Stimulated activated CD4-positive, alpha-beta T cell treated with anti-CD3 and anti-CD28 coated beads, Interleukin-15, amount 100 ng/mL, for 1 hour (primary cell): Measurements from ENCODE around the gene CTRB1.
"Not testable (repeated sequence)": the region's sequence is repeated elsewhere in the genome, so short reads cannot be mapped to it uniquely, and the experiment has no call there.

ENCODE experiments used
- DNase-seq, 2 donors: peaks; one replicate each; pipeline ENCODE4 v3.0.0-alpha.2; 2020; ENCODE audit warnings: low read depth in 1 of 2, low spot score in 1 of 2

The CTRB1 gene

DNA sequence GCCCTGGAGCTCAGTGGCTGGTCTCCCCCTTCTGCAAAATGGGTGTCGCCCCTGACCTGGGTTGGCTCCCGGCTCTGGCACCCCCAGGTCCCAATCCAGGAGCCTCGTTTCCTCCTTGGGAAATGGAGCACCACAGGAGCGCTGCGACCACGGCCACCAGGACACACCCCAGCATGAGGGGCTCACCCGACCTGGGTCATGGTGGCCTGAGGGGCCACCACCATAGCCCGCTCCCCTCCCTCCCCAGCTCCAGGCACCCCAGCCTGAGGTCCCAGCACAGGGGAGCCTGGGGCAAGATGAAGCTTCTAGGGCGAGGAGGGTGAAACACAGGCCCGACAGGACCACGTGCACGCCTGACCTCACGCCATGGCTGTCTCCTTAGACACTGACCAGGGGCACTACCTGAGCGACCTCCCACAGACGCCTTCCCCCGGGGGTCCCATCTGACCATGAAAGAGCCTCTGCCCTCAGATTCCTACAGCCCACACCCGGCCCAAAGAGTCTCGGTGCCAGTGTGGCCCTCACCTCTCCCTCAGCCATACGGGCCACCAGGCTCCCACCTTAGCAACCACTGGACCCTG lies 20.8 kb downstream of the CTRB1 start:
- DNase-seq, result no peak

DNA sequence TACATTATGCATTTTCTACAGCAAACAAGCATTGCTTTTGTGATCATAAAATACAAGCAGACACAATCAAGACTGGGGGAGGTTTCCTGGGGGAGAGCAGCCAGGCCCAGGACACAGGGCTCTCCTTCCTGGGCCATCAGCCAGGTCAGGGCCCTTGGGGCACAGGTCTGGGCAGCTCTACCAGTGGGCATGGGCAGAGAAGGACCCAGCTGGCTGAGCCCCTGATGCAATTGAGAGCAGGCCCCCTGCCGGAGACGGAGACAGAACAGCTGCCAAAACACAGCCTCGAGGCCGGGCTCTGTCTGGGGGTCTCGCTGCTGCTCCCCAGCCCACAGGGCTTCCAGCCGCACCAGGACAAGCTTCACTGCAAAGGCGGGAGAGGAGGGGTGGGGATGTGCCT lies 21.8 kb downstream of the CTRB1 start:
- not testable (repeated sequence) for DNase-seq

DNA sequence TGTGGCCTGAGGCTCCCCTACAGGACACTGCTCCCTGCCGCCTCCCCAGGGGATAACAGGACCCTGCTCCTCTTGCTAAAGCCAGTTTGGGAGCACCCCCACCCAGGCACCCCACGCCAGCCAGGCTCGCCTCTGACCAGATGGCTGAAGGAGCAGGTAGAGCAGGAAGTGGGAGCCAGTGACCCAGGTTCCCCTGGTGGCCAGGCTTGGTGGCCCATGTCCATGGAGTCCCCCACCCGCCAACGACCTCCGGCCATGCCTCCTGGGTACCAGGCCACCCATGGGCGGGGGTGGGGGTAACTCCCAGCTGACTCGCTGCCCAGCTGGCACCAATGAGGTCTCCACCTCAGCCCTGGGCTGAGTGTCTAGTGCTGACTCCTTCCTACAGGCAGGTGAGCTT lies 22.6 kb downstream of the CTRB1 start:
- DNase-seq, result no peak

DNA sequence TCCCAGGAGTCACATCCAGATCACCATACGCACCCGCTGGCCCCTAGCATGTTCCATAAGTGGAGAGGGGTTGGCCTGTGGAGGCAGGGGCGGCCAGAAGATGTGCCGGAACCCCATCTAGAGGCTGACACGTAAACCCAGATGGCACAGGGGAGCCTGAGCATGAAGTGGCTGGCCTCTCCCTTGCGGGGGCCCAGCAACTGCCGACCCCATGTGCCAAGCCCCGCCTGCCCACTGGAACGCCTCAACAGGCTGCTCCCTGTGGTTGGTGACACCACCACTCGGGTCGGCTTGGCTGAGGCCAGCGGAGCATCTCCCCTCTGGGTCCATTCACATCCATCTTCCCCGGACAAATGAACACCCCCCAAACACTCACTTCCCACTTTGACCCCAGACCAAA lies 23.2 kb downstream of the CTRB1 start:
- no peak for DNase-seq

DNA sequence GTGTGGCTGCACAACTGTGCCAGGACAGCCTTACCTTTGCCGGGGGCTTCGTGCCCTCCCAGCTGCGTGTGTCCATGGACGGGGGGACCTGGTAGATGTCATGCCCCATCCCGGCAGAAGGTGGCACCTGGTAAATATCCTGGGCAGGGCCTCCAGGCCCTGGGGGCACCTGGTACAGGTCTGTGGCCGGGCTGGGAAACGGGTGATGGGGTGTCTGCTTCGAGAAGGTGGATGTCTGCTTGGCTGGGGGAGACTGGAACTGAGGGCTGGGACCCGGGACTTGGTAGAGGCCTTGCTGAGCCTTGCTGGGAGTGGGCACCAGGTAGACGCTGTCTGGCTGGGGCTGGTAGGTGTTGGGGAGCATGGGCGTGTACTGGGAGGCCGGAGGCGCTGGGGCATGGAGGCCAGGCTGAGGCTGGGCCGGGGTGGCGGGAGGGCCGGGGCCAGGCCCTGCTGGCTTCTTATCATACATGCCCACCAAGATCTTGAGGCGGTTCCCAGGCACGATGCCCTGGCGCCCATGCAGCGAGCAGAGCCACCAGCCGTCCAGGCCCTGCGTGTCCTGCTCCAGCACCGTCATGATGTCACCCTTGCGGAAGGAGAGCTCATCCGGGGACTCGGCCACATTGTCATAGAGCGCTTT lies 23.8 kb downstream of the CTRB1 start:
- not testable (repeated sequence) for DNase-seq

DNA sequence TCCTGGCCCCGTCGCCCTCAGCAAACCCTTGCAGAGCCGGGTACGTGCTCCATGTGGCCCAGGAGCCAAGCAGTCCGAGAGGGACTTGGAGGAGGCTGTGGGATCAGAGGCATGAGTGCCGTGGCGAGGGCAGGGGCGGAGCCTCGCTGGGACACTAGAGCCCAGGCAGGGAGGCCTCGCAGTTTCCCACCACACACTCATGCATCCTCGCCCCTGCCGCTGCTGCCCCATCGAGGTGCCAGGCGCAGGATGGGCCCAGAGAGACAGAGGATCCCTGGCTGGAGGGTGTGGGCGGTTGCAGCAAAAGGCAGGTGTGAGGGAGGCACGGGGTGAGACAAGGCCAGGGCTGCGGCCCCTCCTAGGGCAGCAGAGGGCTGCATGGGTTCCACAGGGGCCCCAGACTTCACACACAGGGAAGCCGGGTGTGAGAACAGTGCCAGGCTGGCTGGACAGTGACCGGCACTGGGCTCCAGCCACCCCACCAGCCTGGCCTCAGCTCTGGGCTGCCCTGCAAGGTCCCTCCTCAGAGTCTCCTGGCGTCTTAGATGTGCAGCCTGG lies 25.0 kb downstream of the CTRB1 start:
- no peak for DNase-seq

DNA sequence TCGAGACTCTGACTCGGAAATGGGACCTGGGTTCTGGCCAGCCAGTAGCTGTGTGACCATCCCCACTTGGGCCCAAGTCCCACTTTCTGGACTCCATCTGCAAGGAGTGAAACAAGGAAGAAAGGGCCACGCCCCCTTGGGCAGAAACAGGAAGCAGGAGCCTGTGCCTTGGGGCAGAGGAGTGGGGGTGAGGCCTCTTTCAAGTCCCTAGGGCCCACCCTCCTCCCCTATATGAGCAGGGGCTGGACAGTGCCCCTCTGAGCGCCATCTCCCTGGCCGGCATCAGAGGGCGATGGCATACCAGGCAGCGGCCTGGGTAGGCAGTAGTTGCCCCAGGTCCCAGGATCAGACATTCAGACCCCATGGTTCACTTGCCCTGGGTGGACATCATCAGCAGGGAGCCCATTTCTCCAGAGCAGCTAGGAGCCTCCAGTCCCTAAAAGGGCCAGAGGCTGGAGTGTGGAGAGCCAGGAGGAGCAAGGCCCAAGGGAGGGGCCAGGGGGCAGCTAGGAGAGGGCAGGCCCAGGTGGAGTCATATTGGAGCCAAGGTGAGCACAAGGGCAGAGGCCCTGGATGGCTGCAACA lies 25.5 kb downstream of the CTRB1 start:
- DNase-seq, result no peak

DNA sequence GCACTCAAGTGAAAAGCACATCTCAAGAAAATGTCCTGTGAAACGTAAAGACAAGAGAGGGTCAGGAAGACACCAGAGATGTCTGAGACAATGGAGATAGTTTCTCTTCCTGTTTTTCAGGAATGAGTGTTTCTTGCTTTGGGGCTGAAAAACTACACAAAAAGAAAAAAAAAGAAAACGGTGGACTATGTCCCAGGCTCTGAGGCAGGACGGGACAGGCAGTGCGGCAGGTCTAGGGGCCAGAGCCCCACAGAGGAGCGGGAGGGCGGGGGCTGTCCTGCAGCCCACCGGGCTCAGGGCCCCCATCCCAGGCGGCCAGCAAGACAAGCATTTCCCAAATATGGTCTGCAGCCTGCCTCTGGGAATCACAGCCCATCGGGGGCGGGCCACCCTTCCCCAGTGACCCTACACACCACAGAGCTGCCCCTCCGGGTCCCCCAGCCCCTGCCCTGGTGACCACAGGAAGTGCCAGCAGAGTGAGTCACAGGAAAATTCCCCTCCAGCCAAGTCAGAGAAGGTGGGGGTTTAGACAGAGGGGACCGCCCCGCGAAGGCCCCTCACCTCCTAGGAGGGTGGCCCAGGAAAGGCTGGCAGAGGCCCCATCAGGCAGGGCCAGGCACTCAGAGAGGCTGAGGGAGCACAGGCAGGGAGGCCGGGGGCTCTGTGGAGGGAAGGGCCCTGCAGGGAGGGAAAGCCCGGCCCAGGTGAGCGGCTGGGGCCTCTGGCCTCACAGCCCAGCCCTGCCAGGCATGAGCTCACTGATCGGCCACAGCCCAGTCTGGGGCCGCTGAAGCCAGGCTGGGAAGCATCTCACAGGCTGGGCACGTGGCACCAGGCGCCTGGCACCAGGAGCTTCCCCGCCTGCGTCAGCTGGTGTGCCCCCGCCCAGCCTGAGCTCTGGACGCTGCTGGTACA lies 26.3 kb downstream of the CTRB1 start:
- DNase-seq, result no peak

DNA sequence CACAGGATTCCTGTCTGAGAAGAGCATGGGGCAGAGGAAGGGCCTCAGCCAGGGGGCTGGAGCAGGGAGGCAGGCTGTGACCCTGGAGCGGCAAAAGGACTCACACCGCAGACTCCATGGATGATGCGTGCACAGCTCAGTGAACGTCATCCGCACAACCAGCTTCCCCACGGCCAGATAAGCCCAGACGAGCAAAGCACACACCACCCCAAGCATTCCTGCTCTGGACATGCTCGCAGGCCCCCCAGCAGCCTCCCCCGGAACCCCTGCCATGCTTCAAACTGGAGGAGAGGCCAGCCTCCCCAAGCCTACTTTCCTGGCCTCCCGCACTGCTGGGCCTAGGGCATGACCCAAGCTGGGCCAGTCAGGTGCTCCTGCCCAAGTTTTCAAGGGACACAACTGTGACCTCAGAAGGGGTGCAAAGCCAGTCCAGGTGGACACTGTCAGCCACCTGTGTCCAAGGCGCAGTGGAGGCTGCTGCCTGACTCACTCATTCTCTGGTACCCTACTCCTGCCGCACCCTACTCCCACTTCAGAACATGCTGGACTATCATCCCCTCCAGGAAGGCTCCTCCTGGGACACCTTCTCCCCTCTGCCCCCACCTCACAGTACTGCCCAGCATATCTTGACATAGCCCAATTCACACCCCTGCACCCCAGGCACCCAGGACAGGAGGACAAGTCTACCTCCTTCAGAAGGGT lies 27.9 kb downstream of the CTRB1 start:
- no peak for DNase-seq

DNA sequence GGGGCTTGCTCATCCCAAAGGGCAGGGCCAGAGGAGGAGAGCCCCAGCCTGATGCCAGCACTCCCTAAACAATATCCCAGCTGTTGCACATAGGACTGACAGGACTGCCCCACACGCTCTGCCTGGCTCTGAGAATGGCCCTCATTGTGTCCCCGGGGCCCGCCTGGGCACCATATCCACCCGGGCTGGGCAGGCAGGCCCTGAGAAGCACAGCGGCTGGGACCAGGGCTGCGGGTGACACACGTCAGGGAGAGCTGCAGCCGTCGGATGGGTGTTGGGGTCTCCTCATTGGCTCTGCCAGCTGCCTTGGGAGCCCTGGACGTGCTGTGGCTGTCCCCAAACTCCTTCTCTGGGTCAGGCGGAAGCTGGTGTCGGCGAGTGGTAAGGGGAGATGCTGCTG lies 28.5 kb downstream of the CTRB1 start:
- no peak for DNase-seq

DNA sequence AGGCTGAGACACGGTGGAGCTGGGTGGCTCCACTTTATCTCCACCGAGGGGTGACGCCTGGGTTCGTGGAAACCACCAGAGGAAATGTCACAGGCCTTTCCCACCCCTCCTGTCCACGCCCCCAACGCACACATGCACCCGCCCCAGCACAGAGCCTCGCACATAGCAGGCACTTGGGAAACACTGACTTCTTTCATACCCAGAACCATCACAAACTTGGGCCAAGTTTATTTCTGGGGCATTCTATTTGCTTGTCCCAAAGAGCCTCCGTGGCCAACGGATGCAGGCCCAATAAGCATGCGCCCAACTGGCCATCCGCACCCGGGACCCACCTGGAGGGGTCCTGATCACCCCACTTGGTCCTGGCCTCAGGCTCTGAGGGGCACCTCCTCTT lies 29.4 kb downstream of the CTRB1 start:
- no peak for DNase-seq

DNA sequence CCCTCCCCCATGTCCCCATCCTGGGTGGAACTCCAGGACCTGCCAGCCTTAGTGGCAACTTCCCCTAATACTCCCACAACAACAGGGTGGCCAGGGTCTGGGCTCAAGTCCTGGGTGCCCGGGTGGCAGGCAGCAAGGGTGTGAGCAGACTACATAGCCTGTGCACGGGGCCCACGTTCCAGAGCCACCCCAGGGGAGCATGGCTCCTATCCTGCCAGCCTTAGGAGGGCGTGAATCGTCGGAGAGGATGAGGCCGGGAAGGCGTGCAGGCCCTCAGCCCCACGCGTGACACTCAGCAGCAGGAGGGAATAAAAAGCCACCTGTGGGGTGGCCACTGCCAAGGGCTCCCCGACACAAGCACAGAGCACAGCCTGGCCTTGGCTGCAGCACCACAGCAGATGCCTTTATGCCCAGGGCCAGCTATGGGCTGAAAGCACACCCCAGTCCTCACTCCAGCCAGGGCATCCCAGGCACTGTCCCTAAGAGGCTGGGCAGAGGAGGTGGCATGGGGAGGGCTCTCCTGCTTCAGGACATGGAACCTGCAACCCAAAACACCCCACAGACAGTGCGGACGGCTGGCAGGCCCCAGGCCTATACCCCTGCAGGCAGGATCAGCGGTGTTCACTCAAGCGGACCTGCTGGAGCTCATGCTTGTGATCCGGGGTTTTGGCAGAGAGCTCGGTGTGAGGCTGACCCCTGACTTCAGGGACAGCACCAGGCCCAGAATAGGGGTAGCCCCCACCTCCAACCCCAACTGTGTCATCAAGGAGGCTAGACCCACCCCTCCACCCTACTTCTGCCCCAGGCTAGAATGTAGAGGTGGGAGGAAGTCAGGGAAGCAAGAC lies 30.0 kb downstream of the CTRB1 start:
- no peak for DNase-seq

DNA sequence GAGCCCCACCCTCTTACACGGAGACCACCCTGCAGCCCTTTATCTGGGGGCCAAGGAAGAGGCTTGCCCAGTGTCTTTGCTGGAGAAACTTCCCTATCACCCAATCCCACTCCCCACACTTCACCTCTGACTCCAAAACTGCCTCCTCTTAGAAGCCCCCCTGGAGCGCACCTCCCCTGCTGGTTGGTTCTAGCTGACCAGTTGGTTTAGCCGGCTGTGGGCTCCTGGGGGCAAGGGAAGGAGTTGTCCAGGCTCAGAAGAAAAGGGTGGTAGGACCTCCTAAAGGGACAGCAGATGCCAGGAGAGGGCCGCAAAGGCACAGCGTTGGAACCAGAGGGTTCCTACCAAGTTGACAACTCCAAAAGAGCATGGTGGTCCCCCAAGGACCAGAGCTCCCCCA lies 30.7 kb downstream of the CTRB1 start:
- DNase-seq, result no peak

DNA sequence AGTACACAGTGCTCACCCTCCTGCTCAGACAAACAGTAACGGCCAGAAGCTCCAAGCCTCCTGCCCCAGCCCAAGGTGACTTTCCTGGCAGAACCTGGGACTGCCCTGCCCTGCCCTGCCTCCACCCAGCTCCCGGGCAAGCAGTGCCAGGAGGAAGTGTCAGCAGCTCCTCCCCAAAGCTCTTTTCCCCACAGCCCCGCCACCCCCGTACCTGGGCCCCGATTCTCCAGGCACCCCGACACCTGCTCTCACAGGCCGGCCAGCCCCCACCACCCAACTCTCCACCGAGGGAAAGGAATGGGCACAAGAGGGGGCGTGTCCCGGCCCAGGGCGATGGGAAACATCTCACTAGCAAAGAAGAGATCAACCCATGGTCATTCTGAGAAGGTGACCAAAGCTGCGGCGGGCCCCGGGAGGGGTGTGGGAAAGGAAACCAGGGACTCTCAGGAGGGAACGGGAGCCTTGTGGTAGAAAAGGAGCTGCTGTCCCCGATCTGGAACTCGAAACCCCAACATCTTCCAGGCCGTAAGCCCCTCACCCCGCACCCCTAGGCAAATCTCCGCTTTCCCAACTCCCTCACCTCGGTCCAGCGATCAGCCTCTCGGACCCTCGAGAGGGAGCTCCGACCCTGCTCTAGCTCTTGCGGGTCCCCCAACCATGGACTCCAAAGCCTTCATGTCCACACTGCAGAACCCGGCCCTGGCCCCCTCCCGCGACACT lies 31.5 kb downstream of the CTRB1 start:
- DNase-seq, result no peak

DNA sequence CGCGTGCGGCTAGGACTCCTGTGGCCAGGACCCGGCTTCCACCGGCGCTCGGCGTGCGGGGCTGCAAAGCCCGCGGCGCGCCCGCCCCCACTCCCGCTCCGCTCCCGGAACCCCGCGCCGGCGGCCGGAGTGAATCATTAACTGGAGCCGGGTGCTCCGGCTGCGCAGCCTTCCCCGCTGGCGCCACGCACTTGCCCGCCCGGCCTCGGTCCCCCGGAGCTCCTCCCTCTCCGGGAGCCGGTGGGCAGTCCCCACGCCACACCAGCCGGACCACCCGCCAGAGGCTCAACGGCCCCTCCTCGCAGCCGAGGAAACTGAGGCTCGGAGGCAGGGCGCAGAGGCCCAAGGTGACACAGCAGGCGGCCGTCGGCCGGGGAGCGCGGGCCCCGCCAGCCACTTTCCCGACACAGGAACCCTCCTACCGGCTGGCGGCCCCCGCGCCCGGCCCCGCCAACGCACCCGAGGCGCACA lies 32.1 kb downstream of the CTRB1 start:
- DNase-seq, result no peak

DNA sequence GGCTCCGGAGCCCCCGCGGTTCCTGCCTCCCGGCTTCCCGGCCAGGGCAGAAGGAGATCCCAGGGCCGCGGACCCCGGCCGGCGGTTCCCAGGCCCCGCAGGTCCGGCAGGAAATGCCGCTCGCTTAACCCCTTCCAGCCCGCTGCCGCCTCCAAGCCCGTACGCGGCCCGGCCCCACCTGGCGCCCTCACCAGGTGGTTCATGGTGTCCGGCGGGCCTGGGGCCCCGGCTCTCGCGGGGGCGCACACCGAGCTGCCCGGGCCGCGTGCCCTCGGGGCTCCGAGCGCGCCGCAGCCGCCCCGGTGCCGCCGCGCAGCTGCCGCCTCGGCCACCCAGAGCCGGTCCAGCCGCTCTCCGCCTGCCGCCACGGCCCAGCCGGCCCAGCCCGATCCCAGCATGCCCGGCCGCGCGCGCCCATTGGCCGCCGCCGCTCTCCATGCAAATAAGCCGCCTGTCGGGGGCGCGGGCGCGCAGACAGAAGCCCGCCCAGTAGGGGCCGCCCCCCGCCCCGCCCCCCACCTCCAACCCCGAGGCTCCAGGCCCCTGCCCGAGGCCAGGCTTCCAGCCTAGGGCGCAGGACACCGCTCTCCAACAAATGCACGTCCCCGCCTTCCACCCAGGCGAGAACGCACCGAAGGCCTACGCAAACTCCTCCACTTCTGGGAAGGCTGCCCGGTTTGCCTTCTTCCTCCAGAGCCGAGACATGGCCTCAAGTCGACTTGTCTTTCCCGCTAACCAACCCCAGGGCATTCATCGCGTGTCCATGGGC lies 32.7 kb downstream of the CTRB1 start, which contains the start of gene BCAR1:
Gene BCAR1 (minus strand): TSS at position 345 of the 769 bp plus-strand sequence. CDS start 142 bp downstream, at position 203.
- DNase-seq, result no peak

DNA sequence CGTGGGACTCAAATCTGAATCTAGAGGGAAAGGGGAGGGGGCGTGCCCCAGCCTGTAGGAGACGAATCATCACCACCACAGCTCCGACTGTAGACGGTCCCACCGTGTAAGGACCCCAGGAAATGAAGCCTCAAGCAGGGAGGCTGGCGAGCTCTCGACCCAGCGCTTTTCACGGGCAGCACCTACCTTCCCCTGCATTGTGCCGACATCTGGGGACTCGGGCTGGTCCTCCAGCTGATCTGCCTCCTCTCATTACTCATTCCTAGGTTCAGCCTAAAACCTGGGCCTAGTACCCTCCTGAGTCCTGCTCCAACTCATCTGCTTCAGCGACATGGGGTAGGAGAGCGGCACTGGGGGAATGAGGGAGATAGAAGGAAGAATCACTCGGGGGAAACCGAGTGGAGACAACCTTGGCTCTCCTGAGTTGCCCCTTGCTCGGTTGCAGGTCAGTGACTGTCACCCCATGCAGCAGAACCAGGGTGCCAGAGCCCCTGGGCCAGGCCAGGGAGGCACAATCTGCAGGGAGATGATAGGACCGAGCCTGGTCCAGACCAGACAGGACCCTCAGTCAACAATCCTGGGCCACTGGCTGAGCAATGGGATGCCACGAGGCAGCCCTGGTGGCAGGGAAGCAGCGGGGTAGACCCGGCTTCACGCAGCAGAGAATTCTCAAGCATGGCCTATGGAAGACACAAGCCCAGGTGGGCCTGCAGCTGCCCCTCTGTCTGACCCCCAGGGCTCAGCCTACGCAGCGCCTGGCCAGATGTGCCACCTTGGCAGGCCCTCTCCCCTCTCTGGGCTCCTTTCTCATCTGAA lies 33.5 kb downstream of the CTRB1 start:
- DNase-seq, result no peak
